Mucosa of descending colon (tissue), 3 donors: ENCODE measurements around the gene CNTNAP2. TPM values are rescaled to one million over a fixed set of nuclear protein-coding genes. Genes with fewer than 3 reads are reported as not detected.

ENCODE experiments used
- ATAC-seq: fragments of 200-7000 bp; cut with Tn5 transposase; one replicate; pipeline ENCODE4 v1.9.1; 2020; ENCODE audit warnings: mild to moderate bottlenecking, moderate library complexity
- DNase-seq, 3 donors: peaks; one replicate each; pipeline ENCODE4 v3.0.0-alpha.2; 2020
- H3K36me3 ChIP-seq: fragments of 200-600 bp; one replicate; pipeline ENCODE4 v1.8.0; 2021; ENCODE audit warnings: low read depth, mild to moderate bottlenecking
- H3K4me1 ChIP-seq: fragments of 200-600 bp; one replicate; pipeline ENCODE4 v1.8.0; 2021; ENCODE audit warnings: low read depth, mild to moderate bottlenecking
- H3K4me3 ChIP-seq: fragments of 200-600 bp; one replicate; pipeline ENCODE4 v1.8.0; 2021; ENCODE audit warnings: mild to moderate bottlenecking
- H3K9me3 ChIP-seq: fragments of 200-600 bp; one replicate; pipeline ENCODE4 v1.8.0; 2021; ENCODE audit warnings: mild to moderate bottlenecking
- intact Hi-C, 2 donors: fragments of 100-400 bp; cut with DNase I in 1 of 2; cut with micrococcal nuclease in 1 of 2; formaldehyde crosslinking; loops; one replicate each; pipeline versions ENCODE4 v1.11.0 to v1.11.1; 2022; cut with DNase I, micrococcal nuclease
- total RNA-seq, 3 donors: library from RNA; stranded (reverse); fragmentation: NEBNext Ultra II Directional in 2 of 3; extraction: Animal tissue kit (Norgen Biotek cat#: 25700) in 2 of 3; gene quantifications; one replicate each; pipeline versions ENCODE4 v1.2.1 to v1.2.4, GENCODE V29; 2021 to 2023
- TF ChIP-seq, protein P1 (sequence below): fragments of 200-600 bp; IDR thresholded peaks from one replicate; pipeline ENCODE4 v1.8.0; 2022; ENCODE audit warnings: antibody characterized with exemption, mild to moderate bottlenecking
- donor health status: DM: no; HTN: no; CAD: no; lungs with moderate emphysema.
- donor health status: DM: no; HTN: no; CAD: no.
- donor health status: DM: no; HTN: yes; CAD: no.

CNTNAP2 gene
- total RNA-seq, 3 donors from 2014 or later, result 3.1 to 5.9 (median 4.2) TPM

DNA sequence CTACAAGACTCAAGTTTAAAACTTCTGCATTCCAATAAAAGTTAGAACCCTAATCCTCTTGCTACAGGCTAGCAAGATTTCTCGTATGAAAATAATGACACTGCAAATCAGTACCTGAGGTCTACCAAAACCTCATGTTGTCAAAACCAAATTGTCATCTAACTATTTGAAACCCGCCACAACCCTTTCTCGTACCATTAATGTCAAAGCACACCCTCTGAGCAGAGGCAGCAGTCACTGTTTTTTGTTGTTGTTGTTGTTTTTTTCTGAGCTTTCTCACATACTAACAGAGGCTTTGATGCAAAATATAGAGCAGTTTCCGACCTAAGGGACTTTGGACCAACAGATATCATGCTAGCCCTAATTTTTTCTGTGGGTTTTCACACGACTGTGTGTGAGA lies 1910.1 kb downstream of the CNTNAP2 start:
- ATAC-seq (no peak), DNase-seq (no peak)
- Histone ChIP-seq H3K4me3 (no peak overlapping the region), H3K36me3 (no peaks in the 10 kb centered on the region), H3K9me3 (no peaks in the 10 kb centered on the region), H3K4me1 (no peaks in the 10 kb centered on the region)
- intact Hi-C loops, result no loop called here
- TF ChIP-seq, protein P1, sequence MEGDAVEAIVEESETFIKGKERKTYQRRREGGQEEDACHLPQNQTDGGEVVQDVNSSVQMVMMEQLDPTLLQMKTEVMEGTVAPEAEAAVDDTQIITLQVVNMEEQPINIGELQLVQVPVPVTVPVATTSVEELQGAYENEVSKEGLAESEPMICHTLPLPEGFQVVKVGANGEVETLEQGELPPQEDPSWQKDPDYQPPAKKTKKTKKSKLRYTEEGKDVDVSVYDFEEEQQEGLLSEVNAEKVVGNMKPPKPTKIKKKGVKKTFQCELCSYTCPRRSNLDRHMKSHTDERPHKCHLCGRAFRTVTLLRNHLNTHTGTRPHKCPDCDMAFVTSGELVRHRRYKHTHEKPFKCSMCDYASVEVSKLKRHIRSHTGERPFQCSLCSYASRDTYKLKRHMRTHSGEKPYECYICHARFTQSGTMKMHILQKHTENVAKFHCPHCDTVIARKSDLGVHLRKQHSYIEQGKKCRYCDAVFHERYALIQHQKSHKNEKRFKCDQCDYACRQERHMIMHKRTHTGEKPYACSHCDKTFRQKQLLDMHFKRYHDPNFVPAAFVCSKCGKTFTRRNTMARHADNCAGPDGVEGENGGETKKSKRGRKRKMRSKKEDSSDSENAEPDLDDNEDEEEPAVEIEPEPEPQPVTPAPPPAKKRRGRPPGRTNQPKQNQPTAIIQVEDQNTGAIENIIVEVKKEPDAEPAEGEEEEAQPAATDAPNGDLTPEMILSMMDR, result no peak

DNA sequence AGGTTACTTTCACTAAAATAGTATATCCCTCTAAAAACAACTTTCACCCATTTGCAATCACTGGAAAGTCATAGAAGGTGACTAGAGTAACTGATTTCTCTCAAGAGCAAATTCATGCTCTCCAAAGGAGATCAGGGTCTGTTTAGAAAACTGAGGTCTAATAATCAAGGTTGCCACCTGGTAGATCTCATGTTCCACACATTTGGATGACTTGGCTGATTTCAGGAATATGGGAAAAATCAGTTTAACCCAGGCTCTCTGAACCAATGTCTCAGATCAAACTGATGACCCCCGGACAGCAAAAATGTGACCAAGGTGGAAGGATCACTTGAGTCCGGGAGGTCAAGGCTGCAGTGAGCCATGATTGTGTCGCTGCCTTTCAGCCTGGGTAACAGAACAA lies 1911.6 kb downstream of the CNTNAP2 start:
- TF ChIP-seq, protein P1, result no peak
- Histone ChIP-seq H3K36me3 (no peaks in the 10 kb centered on the region), H3K4me1 (no peaks in the 10 kb centered on the region), H3K4me3 (no peak overlapping the region), H3K9me3 (no peaks in the 10 kb centered on the region)
- DNase-seq (no peak), ATAC-seq (no peak)
- intact Hi-C loops, result no loop called here

DNA sequence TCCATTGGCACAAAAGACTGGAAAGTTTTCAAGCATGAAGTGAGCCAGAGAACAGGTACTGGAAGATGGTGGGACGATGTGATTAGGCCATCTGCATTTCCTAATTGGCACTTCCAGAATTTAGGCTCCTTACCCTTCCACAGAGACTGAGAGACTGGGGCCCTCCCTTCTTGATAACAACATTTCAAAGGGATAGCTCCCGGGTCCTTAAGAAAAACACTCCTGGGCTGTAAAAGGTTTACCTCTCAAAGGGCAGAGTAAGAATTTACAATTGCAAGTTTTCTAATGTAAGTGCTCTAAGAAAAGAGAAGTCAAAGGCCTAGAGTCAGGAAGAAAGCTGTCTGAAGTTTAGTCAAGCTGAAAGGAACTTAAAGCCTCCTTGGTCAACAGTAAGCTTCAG lies 1914.4 kb downstream of the CNTNAP2 start:
- DNase-seq, result no peak
- TF ChIP-seq, protein P1, result no peak
- ATAC-seq, result no peak
- Histone ChIP-seq H3K36me3 (no peaks in the 10 kb centered on the region), H3K9me3 (no peaks in the 10 kb centered on the region), H3K4me1 (no peaks in the 10 kb centered on the region), H3K4me3 (no peak overlapping the region)
- intact Hi-C loops, result no loop called here

DNA sequence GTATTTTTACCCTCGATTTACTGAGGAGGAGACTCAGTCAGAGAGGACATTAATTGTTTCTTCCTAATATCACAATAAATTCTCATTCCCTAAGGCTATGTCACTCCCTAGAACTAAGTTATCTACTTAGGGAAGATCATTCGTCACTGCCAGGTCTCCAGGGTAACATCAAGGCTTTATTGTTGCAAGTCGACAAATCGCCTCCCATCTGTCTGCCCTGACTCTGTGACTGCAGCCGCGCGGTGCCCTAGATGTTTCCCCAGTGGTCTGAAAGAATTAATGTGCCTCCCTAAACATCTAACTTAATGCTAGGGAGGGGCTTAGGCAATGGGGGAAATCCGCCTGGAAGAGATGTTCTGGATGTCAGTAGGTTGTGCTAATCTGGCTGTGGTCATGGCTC lies 1915.2 kb downstream of the CNTNAP2 start:
- DNase-seq (no peak), ATAC-seq (no peak)
- no peaks in the 10 kb centered on the region for H3K9me3 ChIP-seq
- H3K4me3 ChIP-seq, result no peak overlapping the region
- H3K4me1 ChIP-seq, result no peaks in the 10 kb centered on the region
- intact Hi-C loops, result no loop called here
- no peaks in the 10 kb centered on the region for H3K36me3 ChIP-seq
- TF ChIP-seq, protein P1, result no peak

DNA sequence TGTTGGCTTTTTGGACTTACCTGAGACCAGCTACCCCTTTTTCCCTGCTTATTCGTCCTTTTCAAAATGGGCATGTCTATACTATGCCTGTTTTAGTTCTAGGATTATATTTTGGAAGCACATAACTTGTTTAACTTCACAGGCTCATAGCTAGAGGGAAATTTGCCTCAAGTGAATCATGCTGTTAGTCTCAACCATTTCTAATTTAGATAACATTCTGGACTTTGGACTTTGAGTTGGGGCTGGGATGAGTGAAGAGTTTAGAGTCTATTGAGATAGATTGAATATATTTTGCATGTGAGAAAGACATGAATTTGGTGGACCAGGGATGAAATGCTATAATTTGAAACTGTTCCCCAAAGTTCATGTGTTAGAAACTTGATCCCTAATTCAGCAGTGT lies 1919.3 kb downstream of the CNTNAP2 start:
- Histone ChIP-seq H3K9me3 (no peaks in the 10 kb centered on the region), H3K36me3 (no peaks in the 10 kb centered on the region), H3K4me1 (no peaks in the 10 kb centered on the region), H3K4me3 (no peak overlapping the region)
- DNase-seq (peak in 1 of 3 donors; percentile 8), ATAC-seq (no peak)
- intact Hi-C loops, result no loop called here
- TF ChIP-seq, protein P1, result no peak

DNA sequence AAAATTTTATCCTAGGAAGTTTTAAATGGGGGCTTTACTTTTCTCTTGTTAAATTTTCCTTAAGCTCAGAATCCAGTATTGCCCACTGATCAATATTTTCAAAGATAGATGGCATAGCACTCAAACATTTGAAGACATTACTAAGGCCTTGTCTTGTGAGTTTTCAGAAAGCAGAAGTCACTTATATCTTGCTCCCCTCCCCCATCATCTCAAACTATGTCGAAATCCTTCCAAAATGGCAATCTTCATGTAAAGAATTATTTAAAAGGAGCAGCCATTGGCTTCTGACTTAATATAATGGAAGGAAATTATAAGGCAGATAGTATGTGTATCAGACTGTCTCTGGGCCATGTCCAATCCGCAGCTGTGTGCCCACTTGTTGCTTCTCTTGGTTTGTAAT lies 1920.4 kb downstream of the CNTNAP2 start:
- Histone ChIP-seq H3K9me3 (no peaks in the 10 kb centered on the region), H3K36me3 (no peaks in the 10 kb centered on the region), H3K4me3 (no peak overlapping the region), H3K4me1 (no peaks in the 10 kb centered on the region)
- intact Hi-C loops, result no loop called here
- ATAC-seq (no peak), DNase-seq (no peak)
- TF ChIP-seq, protein P1, result no peak
